ENCODE data around the gene YARS1.

DNA sequence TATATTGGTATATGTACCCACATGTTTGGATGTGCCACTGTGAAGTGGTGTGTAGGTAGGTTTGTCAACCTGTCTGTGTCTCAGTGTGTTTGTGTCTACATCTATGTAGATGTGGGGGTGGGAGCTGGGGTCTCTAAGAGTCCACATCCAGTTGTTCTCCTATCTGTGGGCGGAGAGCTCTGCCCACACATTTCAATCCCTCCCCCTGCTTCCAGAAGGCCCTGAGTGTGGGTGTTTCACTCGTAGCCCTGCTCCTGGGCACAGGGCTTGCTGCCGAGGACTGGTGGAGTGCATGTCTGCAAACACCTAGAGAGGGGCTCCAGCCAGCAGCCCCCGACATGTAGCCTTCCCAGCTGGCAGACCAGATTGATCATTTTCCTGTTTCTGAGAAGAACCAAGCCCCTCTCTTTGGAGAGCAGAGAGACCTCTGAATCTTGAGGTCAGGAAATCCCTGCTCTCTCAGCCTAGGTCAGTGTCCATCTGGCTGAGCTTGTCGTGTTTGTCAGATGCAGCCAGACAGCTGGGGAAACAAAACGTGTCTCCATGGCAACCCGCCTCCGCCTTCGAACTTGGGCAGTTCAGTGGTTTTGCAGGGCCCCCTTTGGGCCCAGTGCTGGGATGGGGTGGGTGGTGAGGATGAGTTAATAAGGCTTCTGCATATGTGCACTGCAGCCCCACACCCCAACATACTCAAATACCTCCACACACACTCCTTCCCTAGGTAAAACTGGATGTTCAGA, 83.4 kb downstream of the YARS1 start:
- no peak for TF ChIP-seq CTCF (IDR thresholded peaks at IDR 0.05; ENCODE audit: low read depth, low read length, missing input control)
- TF ChIP-seq RAD21 (IDR thresholded peaks at IDR 0.05) = no peak
- peak in 1 of 2 donors; percentile 57 for TF ChIP-seq RXRA (IDR thresholded peaks at IDR 0.05)
- no peak for TF ChIP-seq TAF1 (conservative IDR thresholded peaks at IDR 0.05)

Measured in liver (tissue), 3 donors.